HEK293 (cell line): ENCODE measurements around the gene TAAR5.

Experiments
- CTCF ChIA-PET: fragments of 350-600 bp; formaldehyde crosslinking; extraction: SDS; loops from one replicate; lab custom pipeline; 2021; ENCODE audit warnings: antibody characterized with exemption; lab: Yijun Ruan, JAX
- POLR2A ChIA-PET: fragments of 300-600 bp; formaldehyde crosslinking; extraction: SDS; loops from one replicate; lab custom pipeline; 2020; ENCODE audit warnings: antibody characterized with exemption, inconsistent platforms; lab: Yijun Ruan, JAX
- H3K27ac ChIP-seq: fragments of 200-500 bp; sonication (Bioruptor generic); 2 replicates; pipeline ENCODE4 v1.5.1; 2014; ENCODE audit warnings: low read depth, low read length, control low read depth, inconsistent platforms; ENCODE audit errors: extremely low read depth
- H3K36me3 ChIP-seq, 2 experiments: fragments of 200-500 bp in 1 of 2; sonication (Bioruptor generic) in 1 of 2; 1 replicate in 1 of 2; 2 replicates in 1 of 2; pipeline ENCODE4 v1.5.1; 2014 to 2017; ENCODE audit warnings: inconsistent platforms in 2 of 2, low read length in 2 of 2; ENCODE audit not compliant: control insufficient read depth in 2 of 2, insufficient read depth in 1 of 2
- H3K4me1 ChIP-seq: fragments of 200-500 bp; sonication (Bioruptor generic); 2 replicates; pipeline ENCODE4 v1.5.1; 2014; ENCODE audit warnings: mild to moderate bottlenecking, low read length, inconsistent platforms; ENCODE audit not compliant: control insufficient read depth, insufficient read depth
- H3K4me3 ChIP-seq: 2 replicates; pipeline ENCODE4 v1.5.1; 2011; ENCODE audit warnings: low read depth, mild to moderate bottlenecking, control low read depth, low read length, moderate library complexity
- H3K9me3 ChIP-seq: fragments of 200-500 bp; sonication (Bioruptor generic); 2 replicates; pipeline ENCODE4 v1.5.1; 2014; ENCODE audit warnings: low read depth, low read length, inconsistent platforms; ENCODE audit not compliant: control insufficient read depth, insufficient read depth
- KLF10 ChIP-seq: fragments of 450-650 bp; IDR thresholded peaks from 2 replicates; pipeline ENCODE4 v1.5.1; 2018; ENCODE audit warnings: missing biosample characterization, mild to moderate bottlenecking, missing genetic modification characterization
- MZF1 ChIP-seq: fragments of 450-650 bp; formaldehyde crosslinking; IDR thresholded peaks from 2 replicates; pipeline ENCODE4 v1.5.1; 2017; ENCODE audit warnings: missing biosample characterization, missing genetic modification characterization, borderline replicate concordance
- ZFP41 ChIP-seq: fragments of 450-650 bp; formaldehyde crosslinking; IDR thresholded peaks from 2 replicates; pipeline ENCODE4 v1.5.1; 2016; ENCODE audit warnings: missing biosample characterization, missing genetic modification characterization, borderline replicate concordance
- ZNF23 ChIP-seq: fragments of 450-650 bp; formaldehyde crosslinking; IDR thresholded peaks from 2 replicates; pipeline ENCODE4 v1.5.1; 2016; ENCODE audit warnings: missing biosample characterization, missing genetic modification characterization, borderline replicate concordance
- ZNF350 ChIP-seq: fragments of 450-650 bp; formaldehyde crosslinking; IDR thresholded peaks from 2 replicates; pipeline ENCODE4 v1.5.0; 2017; ENCODE audit warnings: missing biosample characterization, mild to moderate bottlenecking, missing genetic modification characterization
- ZNF354C ChIP-seq: fragments of 450-650 bp; formaldehyde crosslinking; IDR thresholded peaks from 2 replicates; pipeline ENCODE4 v1.5.1; 2016; ENCODE audit warnings: missing biosample characterization, missing genetic modification characterization, low read depth, borderline replicate concordance
- ZNF549 ChIP-seq: fragments of 450-650 bp; IDR thresholded peaks from 2 replicates; pipeline ENCODE4 v1.5.1; 2018; ENCODE audit warnings: missing biosample characterization, missing genetic modification characterization, mild to moderate bottlenecking, inconsistent platforms, moderate library complexity
- ZNF658 ChIP-seq: fragments of 450-650 bp; formaldehyde crosslinking; IDR thresholded peaks from 2 replicates; pipeline ENCODE4; 2016; ENCODE audit warnings: missing biosample characterization, missing genetic modification characterization
- TF ChIP-seq, protein P1 (sequence below): fragments of 450-650 bp; formaldehyde crosslinking; IDR thresholded peaks from 2 replicates; pipeline ENCODE4 v1.5.1; 2016; ENCODE audit warnings: missing biosample characterization, missing genetic modification characterization, borderline replicate concordance

Gene TAAR5

DNA sequence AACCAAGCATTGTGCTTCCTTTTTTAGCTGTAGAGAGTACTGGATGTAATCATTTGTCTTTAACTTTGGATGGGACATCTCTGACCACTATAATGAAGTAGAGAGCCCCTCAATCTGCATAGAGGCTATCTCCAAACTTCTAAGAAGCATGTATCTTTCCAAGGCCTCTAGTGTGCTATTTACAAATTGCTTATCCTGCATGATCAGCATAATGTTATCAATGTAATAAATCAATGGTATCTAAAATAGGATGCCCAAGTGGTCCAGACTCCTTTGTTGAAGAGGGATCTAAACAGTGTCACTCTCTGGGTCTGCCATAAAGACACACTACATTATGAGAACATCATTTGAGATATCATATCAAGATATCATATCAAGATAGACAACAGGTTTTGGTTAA is 44.7 kb downstream of the TAAR5 start:
- POLR2A ChIA-PET = no interaction called here

More for the DNA sequence above, 44.7 kb downstream of the TAAR5 start:
- TF ChIP-seq ZNF350 (tag by site-specific recombination) = no peak
- no peak for TF ChIP-seq ZNF354C (tag by site-specific recombination)
- TF ChIP-seq, protein P1, sequence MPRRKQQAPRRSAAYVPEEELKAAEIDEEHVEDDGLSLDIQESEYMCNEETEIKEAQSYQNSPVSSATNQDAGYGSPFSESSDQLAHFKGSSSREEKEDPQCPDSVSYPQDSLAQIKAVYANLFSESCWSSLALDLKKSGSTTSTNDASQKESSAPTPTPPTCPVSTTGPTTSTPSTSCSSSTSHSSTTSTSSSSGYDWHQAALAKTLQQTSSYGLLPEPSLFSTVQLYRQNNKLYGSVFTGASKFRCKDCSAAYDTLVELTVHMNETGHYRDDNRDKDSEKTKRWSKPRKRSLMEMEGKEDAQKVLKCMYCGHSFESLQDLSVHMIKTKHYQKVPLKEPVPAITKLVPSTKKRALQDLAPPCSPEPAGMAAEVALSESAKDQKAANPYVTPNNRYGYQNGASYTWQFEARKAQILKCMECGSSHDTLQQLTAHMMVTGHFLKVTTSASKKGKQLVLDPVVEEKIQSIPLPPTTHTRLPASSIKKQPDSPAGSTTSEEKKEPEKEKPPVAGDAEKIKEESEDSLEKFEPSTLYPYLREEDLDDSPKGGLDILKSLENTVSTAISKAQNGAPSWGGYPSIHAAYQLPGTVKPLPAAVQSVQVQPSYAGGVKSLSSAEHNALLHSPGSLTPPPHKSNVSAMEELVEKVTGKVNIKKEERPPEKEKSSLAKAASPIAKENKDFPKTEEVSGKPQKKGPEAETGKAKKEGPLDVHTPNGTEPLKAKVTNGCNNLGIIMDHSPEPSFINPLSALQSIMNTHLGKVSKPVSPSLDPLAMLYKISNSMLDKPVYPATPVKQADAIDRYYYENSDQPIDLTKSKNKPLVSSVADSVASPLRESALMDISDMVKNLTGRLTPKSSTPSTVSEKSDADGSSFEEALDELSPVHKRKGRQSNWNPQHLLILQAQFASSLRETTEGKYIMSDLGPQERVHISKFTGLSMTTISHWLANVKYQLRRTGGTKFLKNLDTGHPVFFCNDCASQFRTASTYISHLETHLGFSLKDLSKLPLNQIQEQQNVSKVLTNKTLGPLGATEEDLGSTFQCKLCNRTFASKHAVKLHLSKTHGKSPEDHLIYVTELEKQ (tag by site-specific recombination) = no peak
- TF ChIP-seq ZFP41 = no peak
- TF ChIP-seq ZNF549 = no peak
- TF ChIP-seq KLF10 = no peak
- no peak for TF ChIP-seq ZNF658 (tag by site-specific recombination)
- no peak for TF ChIP-seq MZF1 (tag by site-specific recombination)
- TF ChIP-seq ZNF23 = no peak
- TF ChIP-seq, all 188 proteins: peak for 0
- Histone ChIP-seq H3K27ac (no peak overlapping the region), H3K9me3 (no peaks in the 10 kb centered on the region), H3K4me3 (no peak overlapping the region), H3K4me1 (no peaks in the 10 kb centered on the region), H3K36me3 (no peaks in the 10 kb centered on the region)
- CTCF ChIA-PET = interaction anchor here (0.6 to 2.4 kb wide), 2 partner anchors 14 to 110 kb away, joined by 3 to 20 read pairs; no protein-coding TSS in a partner anchor
